SW 1271 (cell line): Measurements from ENCODE around the gene AAMP.

ENCODE experiments used
- DNase-seq, 2 experiments: peaks; one replicate each; lab custom pipeline; 2025; lab: John Stamatoyannopoulos, UW

The AAMP gene

GRCh38 chr2:218259099-218259961 lies 10.6 kb downstream of the AAMP start:
- DNase-seq = no peak

- peak in 1 of 2 experiments; percentile 10 for DNase-seq
Observed at GRCh38 chr2:218257390-218257981, 12.5 kb downstream of the AAMP start.

GRCh38 chr2:218256612-218257350 lies 13.2 kb downstream of the AAMP start:
- no peak for DNase-seq

- no peak for DNase-seq
Observed at GRCh38 chr2:218255446-218255845, 14.5 kb downstream of the AAMP start.

GRCh38 chr2:218253232-218253625 lies 16.7 kb downstream of the AAMP start:
- DNase-seq = no peak

- no peak for DNase-seq
Observed at GRCh38 chr2:218252509-218253231, 17.3 kb downstream of the AAMP start.

- no peak for DNase-seq
Observed at GRCh38 chr2:218249691-218250090, 20.2 kb downstream of the AAMP start.

GRCh38 chr2:218245214-218245613 lies 24.7 kb downstream of the AAMP start:
- DNase-seq = no peak

GRCh38 chr2:218244665-218245064 lies 25.3 kb downstream of the AAMP start:
- no peak for DNase-seq

- DNase-seq = no peak
Observed at GRCh38 chr2:218244204-218244603, 25.7 kb downstream of the AAMP start.

GRCh38 chr2:218238887-218239286 lies 31.1 kb downstream of the AAMP start:
- no peak for DNase-seq

- DNase-seq = no peak
Observed at GRCh38 chr2:218236829-218237228, 33.1 kb downstream of the AAMP start.

- no peak for DNase-seq
Observed at GRCh38 chr2:218235017-218235416, 34.9 kb downstream of the AAMP start.

GRCh38 chr2:218234521-218234920 lies 35.4 kb downstream of the AAMP start:
- DNase-seq = no peak

GRCh38 chr2:218233543-218233942 lies 36.4 kb downstream of the AAMP start:
- no peak for DNase-seq

GRCh38 chr2:218230882-218231281 lies 39.1 kb downstream of the AAMP start:
- peak; percentile 6 to 54 for DNase-seq

GRCh38 chr2:218229851-218230250 lies 40.1 kb downstream of the AAMP start:
- peak in 1 of 2 experiments; percentile 61 for DNase-seq

GRCh38 chr2:218229239-218229638 lies 40.7 kb downstream of the AAMP start:
- peak; percentile 26 to 78 for DNase-seq

- no peak for DNase-seq
Observed at GRCh38 chr2:218228366-218229090, 41.4 kb downstream of the AAMP start.

GRCh38 chr2:218226903-218227302 lies 43.0 kb downstream of the AAMP start:
- no peak for DNase-seq

- no peak for DNase-seq
Observed at GRCh38 chr2:218224186-218224585, 45.8 kb downstream of the AAMP start.
